Body of pancreas (tissue), 4 donors: ENCODE data around the gene POU2F2. TPM values are rescaled to one million over a fixed set of nuclear protein-coding genes. Genes with fewer than 3 reads are reported as not detected.

Source experiments
- ATAC-seq: fragments of 150-250 bp; one replicate; pipeline ENCODE4 v1.9.1; 2016
- DNase-seq, 4 donors: peaks; one replicate each; pipeline ENCODE4 v3.0.0-alpha.2; 2019
- H3K27ac ChIP-seq, 4 donors: fragments of 200-600 bp; sonication (generic); 1 replicate in 3 of 4; 2 replicates in 1 of 4; pipeline versions ENCODE4 v1.5.1 to v1.6.1; 2016 to 2019; ENCODE audit warnings: mild to moderate bottlenecking in 1 of 4, mixed read lengths in 1 of 4, moderate library complexity in 1 of 4
- H3K27me3 ChIP-seq, 2 donors: fragments of 200-600 bp; sonication (generic); one replicate each; pipeline ENCODE4 v1.6.0; 2016; ENCODE audit warnings: mild to moderate bottlenecking in 1 of 2
- H3K36me3 ChIP-seq, 2 donors: fragments of 200-600 bp; sonication (generic); replicated peaks in 1 of 2; 2 replicates each; pipeline ENCODE4 v1.5.1; 2016; ENCODE audit warnings: low read depth in 2 of 2; ENCODE audit not compliant: insufficient read depth in 1 of 2
- H3K4me1 ChIP-seq: fragments of 200-600 bp; sonication (generic); one replicate; pipeline ENCODE4 v1.6.0; 2016
- H3K4me3 ChIP-seq, 2 donors: fragments of 200-600 bp; sonication (generic); 1 replicate in 1 of 2; 2 replicates in 1 of 2; pipeline ENCODE4 v1.5.1; 2016 to 2019
- H3K9me3 ChIP-seq, 3 donors: fragments of 200-600 bp; sonication (generic); 1 replicate in 2 of 3; 2 replicates in 1 of 3; pipeline ENCODE4 v1.5.1; 2016
- CTCF ChIP-seq, 7 experiments: fragments of 450-650 bp in 4 of 7; fragments of 200-600 bp in 3 of 7; sonication (generic) in 3 of 7; IDR thresholded peaks; one replicate each; pipeline ENCODE4 v1.5.1; 2016 to 2019; ENCODE audit warnings: antibody characterized with exemption in 7 of 7
- POLR2A ChIP-seq, 3 donors: fragments of 450-650 bp; IDR thresholded peaks; one replicate each; pipeline ENCODE4 v1.6.1; 2016; ENCODE audit warnings: antibody characterized with exemption in 3 of 3, mild to moderate bottlenecking in 2 of 3
- WGBS, 2 donors: methylation state at CpG; one replicate each; pipeline ENCODE4 v1.1.5; 2017; 5-methylcytosine and 5-hydroxymethylcytosine counted together
- intact Hi-C: fragments of 100-400 bp; cut with DNase I; formaldehyde crosslinking; loops from one replicate; pipeline ENCODE4 v1.15.1; 2023
- total RNA-seq, 2 donors: library from RNA; depleted of rRNA; stranded (reverse); fragments of >200 nt; gene quantifications; one replicate each; pipeline ENCODE4 v1.1.0, GENCODE V29; 2016

Gene POU2F2
- total RNA-seq, 2 donors from 2014 or later, result under 0.01 to 1.6 TPM

- intact Hi-C loops, result no loop called here
- Histone ChIP-seq H3K4me3 (no peak overlapping the region), H3K9me3 (no peaks in the 10 kb centered on the region), H3K36me3 (peaks cover 19 to 22% of the 10 kb centered on the region in 2 donors), H3K27ac (no peak overlapping the region), H3K27me3 (no peaks in the 10 kb centered on the region), H3K4me1 (peaks cover 25% of the 10 kb centered on the region)
- ATAC-seq (peak; percentile 58), DNase-seq (peak in 3 of 4 donors; percentile 36 to 43 (median 36))
- 39 to 60% methylated on average over 2 of the region's 2 CpGs for WGBS, 2 donors
- TF ChIP-seq CTCF (IDR thresholded peaks at IDR 0.05) (peak; percentile 16 to 52 (median 51)), POLR2A (IDR thresholded peaks at IDR 0.05) (no peak)
Observed at GRCh38 chr19:42081584-42082203, 50.6 kb downstream of the POU2F2 start.

GRCh38 chr19:42080764-42081375 is 51.4 kb downstream of the POU2F2 start:
- H3K9me3 ChIP-seq, result no peaks in the 10 kb centered on the region
- H3K4me1 ChIP-seq, result peaks cover 25% of the 10 kb centered on the region
- H3K4me3 ChIP-seq, result no peak overlapping the region
- WGBS, 2 donors, result 85 to 90% methylated on average over 14 to 27 of the region's 28 CpGs
- intact Hi-C loops, result no loop called here
- no peak for DNase-seq
- no peak for ATAC-seq
- no peaks in the 10 kb centered on the region for H3K27me3 ChIP-seq
- H3K36me3 ChIP-seq, result peaks cover 19 to 22% of the 10 kb centered on the region in 2 donors
- H3K27ac ChIP-seq, result no peak overlapping the region
- TF ChIP-seq CTCF (IDR thresholded peaks at IDR 0.05) (no peak), POLR2A (IDR thresholded peaks at IDR 0.05) (no peak)

GRCh38 chr19:42079886-42080763 is 52.1 kb downstream of the POU2F2 start:
- intact Hi-C loops, result no loop called here
- H3K4me3 ChIP-seq, result no peak overlapping the region
- no peak overlapping the region for H3K27ac ChIP-seq
- H3K4me1 ChIP-seq, result peaks cover 27% of the 10 kb centered on the region
- H3K9me3 ChIP-seq, result no peaks in the 10 kb centered on the region
- ATAC-seq (no peak), DNase-seq (no peak)
- WGBS, 2 donors, result 93 to 98% methylated on average over 11 to 33 of the region's 44 CpGs
- no peak for TF ChIP-seq CTCF (IDR thresholded peaks at IDR 0.05)
- TF ChIP-seq POLR2A (IDR thresholded peaks at IDR 0.05), result no peak
- H3K36me3 ChIP-seq, result peaks cover 19 to 22% of the 10 kb centered on the region in 2 donors
- H3K27me3 ChIP-seq, result no peaks in the 10 kb centered on the region

GRCh38 chr19:42079276-42079669 is 53.0 kb downstream of the POU2F2 start:
- no peak for ATAC-seq
- no peaks in the 10 kb centered on the region for H3K27me3 ChIP-seq
- DNase-seq, result no peak
- no peak for TF ChIP-seq CTCF (IDR thresholded peaks at IDR 0.05)
- no peak for TF ChIP-seq POLR2A (IDR thresholded peaks at IDR 0.05)
- 85% methylated on average over 8 to 16 of the region's 16 CpGs for WGBS, 2 donors
- intact Hi-C loops, result no loop called here
- no peak overlapping the region for H3K4me3 ChIP-seq
- H3K9me3 ChIP-seq, result no peaks in the 10 kb centered on the region
- H3K36me3 ChIP-seq, result peaks cover 19 to 22% of the 10 kb centered on the region in 2 donors
- H3K27ac ChIP-seq, result no peak overlapping the region
- peaks cover 33% of the 10 kb centered on the region for H3K4me1 ChIP-seq
